ENCODE measurements around the gene RHBDD3.

- TF ChIP-seq CTCF (IDR thresholded peaks at IDR 0.05) (no peak), EZH2 (IDR thresholded peaks at IDR 0.05; ENCODE audit: borderline replicate concordance, insufficient read depth, low read depth, low read length, poor library complexity, severe bottlenecking) (no peak)
Observed at GRCh38 chr22:29290061-29290460, 22.3 kb upstream of the RHBDD3 start.

Measured in B cell (primary cell).